Skin of body (tissue), 2 donors: Measurements from ENCODE around the gene MLLT11. TPM values are rescaled to one million over a fixed set of nuclear protein-coding genes. Genes with fewer than 3 reads are reported as not detected.
A peak's percentile ranks its signal among the peaks of the same experiment; 100 is the strongest.
"Not testable (repeated sequence)": the region's sequence is repeated elsewhere in the genome, so short reads cannot be mapped to it uniquely, and the experiment has no call there.

Source experiments
- DNase-seq: peaks from one replicate; lab custom pipeline; 2025; lab: John Stamatoyannopoulos, UW
- total RNA-seq: library from RNA; depleted of rRNA; stranded (reverse); fragments of >200 nt; gene quantifications from one replicate; pipeline ENCODE4 v1.2.3, GENCODE V29; 2014

MLLT11 gene
- total RNA-seq, 1 donor from 2014 or later = 3.1 TPM

GRCh38 chr1:151056149-151056548 lies 4.0 kb upstream of the MLLT11 start:
- DNase-seq = no peak

DNA sequence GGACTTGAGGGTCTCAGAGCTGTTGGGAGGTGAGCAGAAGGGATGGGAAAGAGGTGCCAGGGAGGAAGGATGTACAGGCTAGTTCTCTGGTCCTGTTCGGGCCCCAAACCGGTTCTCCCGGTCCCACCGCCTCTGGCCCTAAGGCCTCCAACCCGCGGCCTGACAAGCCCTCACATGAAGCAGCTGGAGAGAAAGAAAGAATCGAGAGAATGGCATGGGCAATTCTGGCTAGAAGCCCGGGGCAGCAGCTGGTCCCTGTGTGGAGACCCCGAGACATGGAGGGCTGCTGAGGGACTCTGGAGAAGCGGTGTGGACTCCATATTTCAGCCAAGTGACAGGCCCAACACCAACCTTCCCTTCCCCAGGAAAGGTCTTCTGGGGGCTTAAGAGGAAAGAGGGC lies 1.5 kb upstream of the MLLT11 start:
- peak; percentile 26 for DNase-seq

- peak; percentile 79 for DNase-seq
Measured at GRCh38 chr1:151059109-151060006, 839 bp upstream of the MLLT11 start, which contains the start of gene CDC42SE1. TSS of gene CDC42SE1 (minus strand) at chr1:151059622. CDS start at chr1:151055730, 3,892 bp downstream.

DNA sequence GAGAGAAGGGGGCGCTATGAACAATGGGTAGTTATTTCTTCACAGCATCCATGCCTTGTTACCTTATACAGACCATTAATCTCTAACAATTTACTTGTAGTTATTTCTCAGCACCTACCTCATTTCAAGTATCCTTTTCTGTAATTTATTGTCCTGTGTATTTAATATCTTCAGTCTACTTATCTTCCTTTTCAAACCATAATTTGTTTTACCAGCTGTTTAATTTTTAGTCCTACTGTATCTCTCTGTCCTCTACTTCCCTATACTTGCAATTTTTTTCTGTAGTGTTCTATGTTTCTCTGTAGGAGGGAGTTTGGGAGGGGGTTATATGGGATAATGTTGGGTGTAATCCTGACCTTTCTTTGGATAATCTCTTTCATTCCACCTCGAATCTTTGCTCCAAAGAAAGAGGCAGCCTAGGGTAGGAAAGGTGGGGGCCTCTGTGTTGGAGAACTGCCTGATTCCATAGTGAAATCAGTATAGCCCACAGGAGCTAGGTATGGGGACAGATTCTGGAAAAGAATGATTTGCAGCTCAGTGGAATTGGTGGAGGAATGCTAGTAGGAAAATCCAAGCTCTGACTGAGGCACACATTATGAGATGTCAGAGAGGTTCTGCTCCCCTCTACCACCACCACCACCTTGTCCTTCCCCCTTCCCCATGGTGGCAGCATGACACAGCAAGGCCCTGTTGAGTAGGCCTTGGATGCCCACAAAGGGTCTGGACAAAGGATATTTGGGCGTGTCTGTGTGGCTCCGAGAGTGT lies 642 bp downstream of the MLLT11 start:
- no peak for DNase-seq

DNA sequence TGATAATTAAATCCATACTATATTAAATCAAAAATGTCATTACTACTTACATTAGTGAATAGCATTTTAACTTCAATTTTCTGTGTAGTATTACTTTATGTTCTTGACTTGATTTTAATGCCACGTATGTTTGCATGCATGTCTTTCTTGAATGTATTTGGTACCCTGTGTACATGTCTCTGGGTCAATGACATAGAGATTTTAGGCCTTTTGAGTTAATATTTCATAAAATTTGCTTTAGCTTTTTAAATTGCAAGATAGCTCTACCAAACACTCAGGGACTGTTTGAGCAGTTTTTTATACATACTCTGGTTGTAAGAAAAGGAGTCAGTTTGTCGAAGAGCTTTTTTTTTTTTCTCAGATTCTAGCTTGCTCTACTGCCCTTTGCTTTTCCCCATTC lies 1.5 kb downstream of the MLLT11 start:
- DNase-seq = peak; percentile 36

DNA sequence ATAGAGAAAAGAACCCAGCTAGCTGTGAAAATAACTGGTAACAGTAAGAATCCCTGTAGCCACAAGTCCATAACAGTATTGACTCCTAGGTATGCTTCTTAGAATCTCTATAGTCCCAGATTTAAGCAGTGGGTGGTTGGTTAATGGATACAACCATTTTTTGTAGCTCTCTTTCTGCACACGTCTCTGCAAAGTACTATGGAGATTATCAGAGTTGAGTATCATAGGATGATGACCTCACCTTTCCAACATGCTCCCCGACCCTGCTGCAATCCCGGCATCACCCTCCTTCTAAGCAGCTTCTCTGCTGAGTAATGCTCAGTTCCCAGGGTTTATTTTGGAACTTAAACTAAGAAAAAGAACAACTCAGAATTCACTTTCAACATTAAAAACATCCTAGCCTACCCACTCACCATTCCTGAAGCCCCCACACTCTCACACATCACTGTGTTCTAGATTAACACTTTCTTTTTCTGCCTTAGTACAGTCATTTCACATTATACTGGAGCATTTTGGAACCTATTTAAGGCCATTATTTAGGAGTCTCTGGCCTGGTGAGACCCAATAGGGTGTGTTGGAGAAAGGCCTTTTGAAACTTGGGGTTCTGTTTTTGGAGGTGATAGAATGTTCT lies 2.7 kb downstream of the MLLT11 start:
- no peak for DNase-seq

GRCh38 chr1:151065089-151065645 lies 5.0 kb downstream of the MLLT11 start:
- no peak for DNase-seq

- no peak for DNase-seq
Measured at GRCh38 chr1:151067185-151067584, 7.0 kb downstream of the MLLT11 start.

DNA sequence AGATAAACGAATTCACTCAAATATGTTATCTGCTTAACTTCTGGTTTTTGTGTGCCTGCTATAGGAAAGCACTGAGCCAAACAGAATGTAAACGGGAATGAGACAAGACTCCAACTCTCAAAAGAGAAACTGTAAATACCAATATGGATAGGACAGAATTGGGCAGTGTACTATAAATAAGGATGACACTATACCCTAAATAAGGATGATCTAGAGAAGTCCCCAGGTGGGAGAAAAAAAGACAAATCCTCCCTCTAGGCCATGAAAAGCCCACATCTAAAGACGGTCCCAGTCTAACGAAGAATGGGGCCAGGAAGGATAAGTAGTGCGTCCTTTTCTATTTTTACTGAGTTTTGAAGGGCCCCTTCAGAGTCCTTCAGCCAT lies 8.9 kb downstream of the MLLT11 start:
- no peak for DNase-seq

DNA sequence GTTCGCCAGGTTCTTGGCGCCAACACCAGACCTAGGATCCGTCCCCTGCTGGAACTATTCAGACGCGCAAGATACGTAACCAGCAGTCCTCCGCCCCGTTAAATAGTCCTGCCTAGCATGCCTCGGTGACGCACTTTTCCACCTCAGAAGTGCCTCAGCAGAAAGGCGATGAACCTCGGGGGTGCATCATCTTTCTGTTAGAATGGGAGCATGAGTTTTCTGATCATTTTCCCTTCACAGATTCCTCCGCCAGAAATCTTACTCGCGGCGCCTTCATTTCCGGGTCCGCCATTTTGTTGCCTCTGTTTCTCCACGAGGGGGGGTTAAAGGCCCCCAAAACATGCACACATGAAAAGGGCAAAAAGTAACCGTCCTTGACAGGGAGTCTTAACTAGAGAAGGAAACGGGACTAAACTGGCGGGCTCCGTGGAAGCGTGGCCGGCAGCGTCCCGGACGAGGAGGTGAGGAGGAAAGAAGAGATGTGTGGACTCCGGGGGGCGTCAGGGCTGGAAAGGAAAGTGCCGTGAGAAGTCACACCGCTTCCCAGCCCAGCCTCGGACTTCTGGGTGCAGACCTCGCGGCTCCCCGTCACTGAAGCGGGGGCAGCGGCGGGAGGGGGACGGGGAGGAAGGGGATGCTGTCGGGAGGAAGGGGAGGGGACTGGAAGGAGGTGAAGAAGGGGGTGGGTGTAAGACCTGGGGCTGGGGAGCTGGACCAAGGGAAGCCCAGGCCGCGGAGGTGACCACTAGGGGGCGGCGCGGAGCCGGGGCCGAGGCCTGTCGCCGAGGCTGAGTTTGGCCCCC lies 10.5 kb downstream of the MLLT11 start, which contains the start of gene GABPB2:
Gene GABPB2, plus strand, starts transcription at position 288 of the 803 bp plus-strand sequence. CDS start 17,429 bp downstream, outside the sequence.
- DNase-seq = peak; percentile 97

- no peak for DNase-seq
Measured at GRCh38 chr1:151072224-151072623, 12.0 kb downstream of the MLLT11 start.

DNA sequence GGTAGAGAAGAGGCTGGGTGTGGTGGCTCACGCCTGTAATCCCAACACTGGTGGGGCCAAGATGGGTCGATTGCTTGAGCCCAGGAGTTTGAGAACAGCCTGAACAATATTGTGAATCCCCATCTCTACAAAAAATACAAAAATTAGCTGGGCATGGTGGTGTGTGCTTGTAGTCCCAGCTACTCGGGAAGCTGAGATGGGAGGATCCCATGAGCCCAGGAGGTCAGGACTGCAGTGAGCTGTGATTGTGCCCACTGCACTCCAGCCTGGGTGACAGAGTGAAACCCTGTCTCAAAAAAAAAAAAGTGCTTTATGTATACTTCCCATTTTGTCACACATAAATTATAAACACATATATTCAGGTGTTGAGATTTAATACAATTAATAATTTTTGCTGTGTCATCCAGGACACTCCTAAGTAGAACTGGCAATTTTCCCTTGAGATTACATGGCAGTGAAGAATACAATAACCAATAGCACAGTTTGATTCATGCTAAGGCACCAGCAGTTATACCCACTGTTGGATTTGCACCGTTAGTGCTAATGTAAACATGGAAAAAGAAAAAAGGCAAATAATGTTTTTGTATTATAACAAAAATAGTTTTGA lies 25.9 kb downstream of the MLLT11 start:
- DNase-seq = no peak

- not testable (repeated sequence) for DNase-seq
Measured at GRCh38 chr1:151097426-151097825, 37.2 kb downstream of the MLLT11 start.

DNA sequence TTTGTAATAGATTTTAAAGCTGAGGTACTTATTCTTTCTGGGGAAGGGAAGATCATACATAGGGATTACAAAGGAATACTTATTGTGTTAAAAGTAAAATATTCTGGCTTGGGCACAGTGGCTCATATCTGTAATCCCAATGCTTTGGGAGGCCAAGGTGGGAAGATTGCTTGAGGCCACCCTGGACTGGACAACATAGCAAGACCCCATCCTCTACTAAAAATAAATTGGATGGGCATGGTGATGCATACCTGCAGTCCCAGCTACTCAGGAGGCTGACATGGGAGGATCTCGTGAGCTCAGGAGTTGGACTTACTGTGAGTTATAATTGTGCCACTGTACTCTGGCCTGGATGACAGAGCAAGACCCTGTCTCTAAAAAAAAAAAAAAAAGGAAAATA lies 37.9 kb downstream of the MLLT11 start:
- DNase-seq = no peak

- no peak for DNase-seq
Measured at GRCh38 chr1:151104630-151105029, 44.4 kb downstream of the MLLT11 start.

DNA sequence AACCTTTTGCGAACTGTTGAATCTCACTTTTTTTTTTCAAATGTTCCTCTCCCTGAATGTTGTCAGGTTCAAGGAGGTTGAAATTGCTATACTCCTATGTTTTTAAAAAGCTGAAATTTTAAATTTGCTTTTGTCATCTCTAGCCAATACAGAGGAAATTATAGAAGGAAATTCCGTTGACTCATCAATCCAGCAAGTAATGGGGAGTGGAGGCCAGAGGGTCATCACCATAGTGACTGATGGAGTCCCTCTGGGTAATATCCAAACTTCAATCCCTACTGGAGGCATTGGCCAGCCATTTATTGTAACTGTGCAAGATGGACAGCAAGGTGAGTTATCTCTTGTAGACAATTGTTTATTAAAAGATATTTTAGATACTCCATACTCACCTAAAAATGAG lies 46.7 kb downstream of the MLLT11 start:
- no peak for DNase-seq

GRCh38 chr1:151108331-151108730 lies 48.1 kb downstream of the MLLT11 start:
- no peak for DNase-seq

DNA sequence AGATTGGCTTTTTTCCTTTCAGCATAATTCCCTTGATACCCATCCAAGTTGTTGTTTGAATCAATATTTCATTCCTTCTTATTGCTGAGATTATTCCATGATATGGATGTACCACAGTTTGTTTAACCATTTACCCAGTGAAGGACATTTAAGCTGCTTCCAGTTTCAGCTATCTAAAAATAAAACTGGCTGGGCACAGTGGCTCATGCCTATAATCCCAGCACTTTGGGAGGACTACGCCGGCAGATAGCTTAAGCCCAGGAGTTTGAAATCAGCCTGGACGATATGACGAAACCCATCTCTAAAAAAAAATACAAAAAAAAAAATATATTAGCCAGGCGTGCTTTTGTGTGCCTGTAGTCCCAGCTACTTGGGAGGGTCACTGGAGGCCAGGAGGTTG lies 53.7 kb downstream of the MLLT11 start:
- no peak for DNase-seq
